A673 (cell line): ENCODE measurements around the gene FAM118B. TPM values are rescaled to one million over a fixed set of nuclear protein-coding genes. Genes with fewer than 3 reads are reported as not detected.
A peak's percentile ranks its signal among the peaks of the same experiment; 100 is the strongest.

Experiments used
- BruUV-seq: library from RNA; stranded (reverse); fragments of 400-500 nt; replicated peaks from 2 replicates; lab custom pipeline; 2021; lab: Mats Ljungman, UMichigan
- CTCF ChIA-PET: fragments of 300-600 bp; sonication (Branson Sonifier 250); formaldehyde crosslinking; loops from one replicate; lab custom pipeline; 2022; ENCODE audit warnings: antibody characterized with exemption; lab: Charles Lee
- POLR2A ChIA-PET: fragments of 300-600 bp; sonication (Branson Sonifier 250); formaldehyde crosslinking; loops from one replicate; lab custom pipeline; 2022; ENCODE audit warnings: antibody characterized with exemption; ENCODE audit not compliant: low non-redundant PET; lab: Charles Lee
- DNase-seq: peaks from one replicate; pipeline ENCODE4 v3.0.0-alpha.2; 2015; ENCODE audit warnings: low spot score
- H3K27ac ChIP-seq: fragments of 200-600 bp; sonication (generic); 2 replicates; pipeline ENCODE4 v1.5.1; 2016; ENCODE audit warnings: mixed run types, low read depth, mild to moderate bottlenecking, mixed read lengths, antibody characterized with exemption, low read length; ENCODE audit not compliant: poor library complexity, severe bottlenecking
- H3K27me3 ChIP-seq: fragments of 200-600 bp; sonication (generic); replicated peaks from 2 replicates; pipeline ENCODE4 v1.6.1; 2017; ENCODE audit warnings: mixed run types, low read depth, mild to moderate bottlenecking, mixed read lengths, antibody characterized with exemption, low read length; ENCODE audit not compliant: insufficient read depth, poor library complexity
- H3K36me3 ChIP-seq: fragments of 200-600 bp; sonication (generic); 2 replicates; pipeline ENCODE4 v1.6.1; 2016; ENCODE audit warnings: mixed run types, mild to moderate bottlenecking, mixed read lengths, antibody characterized with exemption, low read length; ENCODE audit not compliant: insufficient read depth, poor library complexity, severe bottlenecking
- H3K4me1 ChIP-seq: fragments of 200-600 bp; sonication (generic); 2 replicates; pipeline ENCODE4 v1.6.1; 2017; ENCODE audit warnings: mixed run types, mild to moderate bottlenecking, mixed read lengths, antibody characterized with exemption, low read length; ENCODE audit not compliant: insufficient read depth, poor library complexity, severe bottlenecking
- H3K4me3 ChIP-seq: fragments of 200-600 bp; sonication (generic); 2 replicates; pipeline ENCODE4 v1.5.1; 2016; ENCODE audit warnings: low read depth, mixed run types, mild to moderate bottlenecking, mixed read lengths, low read length; ENCODE audit not compliant: poor library complexity, severe bottlenecking
- H3K9me3 ChIP-seq: fragments of 200-600 bp; sonication (generic); 2 replicates; pipeline ENCODE4 v1.6.1; 2016; ENCODE audit warnings: mixed run types, low read depth, mild to moderate bottlenecking, mixed read lengths, antibody characterized with exemption, low read length; ENCODE audit not compliant: poor library complexity, severe bottlenecking
- CTCF ChIP-seq: fragments of 300-800, 200-600 bp; sonication (generic); conservative IDR thresholded peaks from 2 replicates; pipeline ENCODE4 v1.5.1; 2017; ENCODE audit warnings: low read depth, mild to moderate bottlenecking, antibody characterized with exemption, low read length, moderate library complexity, mixed read lengths
- EZH2 ChIP-seq: fragments of 200-600 bp; sonication (generic); IDR thresholded peaks from 2 replicates; pipeline ENCODE4 v1.6.1; 2017; ENCODE audit warnings: borderline replicate concordance, low read depth, mild to moderate bottlenecking, mixed read lengths, antibody characterized with exemption, low read length; ENCODE audit not compliant: poor library complexity, severe bottlenecking
- intact Hi-C: fragments of 100-400 bp; cut with micrococcal nuclease; formaldehyde crosslinking; loops from one replicate; pipeline ENCODE4 v1.10.0; 2022; ENCODE audit not compliant: unreplicated experiment
- total RNA-seq: library from RNA; stranded (reverse); gene quantifications from 2 replicates; pipeline ENCODE4 v1.2.3, GENCODE V29; 2021

Gene FAM118B
- total RNA-seq, 1 experiment from 2014 or later, result 34.8 TPM

GRCh38 chr11:126297004-126297403 is 85.4 kb downstream of the FAM118B start:
- Histone ChIP-seq H3K27ac (no peak overlapping the region), H3K27me3 (no peaks in the 10 kb centered on the region), H3K36me3 (peaks cover 15% of the 10 kb centered on the region), H3K4me1 (no peaks in the 10 kb centered on the region), H3K4me3 (no peak overlapping the region), H3K9me3 (no peaks in the 10 kb centered on the region)
- BruUV-seq, result no TSS peak
- CTCF ChIA-PET, result no interaction called here
- intact Hi-C loops, result no loop called here
- TF ChIP-seq CTCF (no peak), EZH2 (no peak)
- no peak for DNase-seq
- POLR2A ChIA-PET, result no interaction called here

GRCh38 chr11:126303623-126304456 is 92.3 kb downstream of the FAM118B start, which contains the start of gene DCPS:
Gene DCPS, plus strand, starts transcription at chr11:126304060. Its CDS starts 21 bp downstream, at chr11:126304081.
- no TSS peak for BruUV-seq
- H3K9me3 ChIP-seq, result no peaks in the 10 kb centered on the region
- TF ChIP-seq CTCF (no peak), EZH2 (no peak)
- H3K27ac ChIP-seq, result peak within 1 kb of the TSS; percentile 95
- no peaks in the 10 kb centered on the region for H3K27me3 ChIP-seq
- DNase-seq, result peak; percentile 94
- H3K4me1 ChIP-seq, result peaks cover 4% of the 10 kb centered on the region
- H3K4me3 ChIP-seq, result peak within 1 kb of the TSS; percentile 75
- intact Hi-C loops, result no loop called here
- POLR2A ChIA-PET, result interaction anchor here (0.6 kb wide), 2 partner anchors 32 to 272 kb away, joined by 3 read pairs; no protein-coding TSS in a partner anchor
- CTCF ChIA-PET, result interaction anchor here (1.3 kb wide), 1 partner anchor 177 kb away, joined by 3 read pairs; no protein-coding TSS in a partner anchor
- H3K36me3 ChIP-seq, result no peaks in the 10 kb centered on the region

GRCh38 chr11:126304457-126305075 is 93.0 kb downstream of the FAM118B start:
- Histone ChIP-seq H3K27ac (peak overlapping the region; percentile 95), H3K27me3 (no peaks in the 10 kb centered on the region), H3K4me3 (peak overlapping the region; percentile 75), H3K36me3 (no peaks in the 10 kb centered on the region), H3K4me1 (peaks cover 4% of the 10 kb centered on the region), H3K9me3 (no peaks in the 10 kb centered on the region)
- TF ChIP-seq CTCF (no peak), EZH2 (no peak)
- POLR2A ChIA-PET, result interaction anchor here (0.6 kb wide), 2 partner anchors 33 to 273 kb away, joined by 3 read pairs; no protein-coding TSS in a partner anchor
- intact Hi-C loops, result no loop called here
- CTCF ChIA-PET, result interaction anchor here (1.3 kb wide), 1 partner anchor 176 kb away, joined by 3 read pairs; no protein-coding TSS in a partner anchor
- TSS peak; percentile 76 for BruUV-seq
- DNase-seq, result no peak
